Osteocyte (in vitro differentiated cells): ENCODE data around the gene NPAS4. TPM values are rescaled to one million over a fixed set of nuclear protein-coding genes. Genes with fewer than 3 reads are reported as not detected.

Experiments used
- DNase-seq: peaks from one replicate; pipeline ENCODE4 v3.0.0; 2021; ENCODE audit warnings: mixed read lengths; ENCODE audit not compliant: unreplicated experiment; ENCODE audit errors: extremely low spot score
- H3K27ac Mint-ChIP-seq: one replicate; pipeline ENCODE4 v1.8.0; 2021; ENCODE audit warnings: mild to moderate bottlenecking, mixed read lengths; ENCODE audit not compliant: unreplicated experiment
- H3K27me3 Mint-ChIP-seq: one replicate; pipeline ENCODE4 v1.8.0; 2021; ENCODE audit warnings: mixed read lengths; ENCODE audit not compliant: unreplicated experiment
- H3K36me3 Mint-ChIP-seq: one replicate; pipeline ENCODE4 v1.8.0; 2021; ENCODE audit warnings: mixed read lengths; ENCODE audit not compliant: unreplicated experiment
- H3K4me1 Mint-ChIP-seq: one replicate; pipeline ENCODE4 v1.8.0; 2021; ENCODE audit warnings: mixed read lengths; ENCODE audit not compliant: unreplicated experiment
- H3K4me3 Mint-ChIP-seq: one replicate; pipeline ENCODE4 v1.8.0; 2021; ENCODE audit warnings: mild to moderate bottlenecking, moderate library complexity, mixed read lengths; ENCODE audit not compliant: unreplicated experiment
- H3K9me3 Mint-ChIP-seq: one replicate; pipeline ENCODE4 v1.8.0; 2021; ENCODE audit warnings: mixed read lengths; ENCODE audit not compliant: unreplicated experiment
- CTCF ChIP-seq: fragments of 200-600 bp; sonication (generic); IDR thresholded peaks from 2 replicates; pipeline ENCODE4 v1.5.0; 2021; ENCODE audit warnings: antibody characterized with exemption, mild to moderate bottlenecking, moderate library complexity
- total RNA-seq: library from RNA; stranded (reverse); gene quantifications from 2 replicates; pipeline ENCODE4 v1.2.1, GENCODE V29; 2021

NPAS4 gene
- total RNA-seq, 1 donor from 2014 or later, result 0.11 TPM

- peak overlapping the region; percentile 78 for H3K4me3 Mint-ChIP-seq
- no peaks in the 10 kb centered on the region for H3K36me3 Mint-ChIP-seq
- TF ChIP-seq CTCF, result peak; percentile 100
- no peak overlapping the region for H3K27ac Mint-ChIP-seq
- peaks cover 19% of the 10 kb centered on the region for H3K27me3 Mint-ChIP-seq
- no peaks in the 10 kb centered on the region for H3K9me3 Mint-ChIP-seq
- peaks cover 8% of the 10 kb centered on the region for H3K4me1 Mint-ChIP-seq
- peak; percentile 97 for DNase-seq
Observed at GRCh38 chr11:66408488-66409214, 12.2 kb upstream of the NPAS4 start.

GRCh38 chr11:66409226-66409625 is 11.6 kb upstream of the NPAS4 start:
- no peak for DNase-seq
- H3K36me3 Mint-ChIP-seq, result no peaks in the 10 kb centered on the region
- H3K4me3 Mint-ChIP-seq, result peak overlapping the region; percentile 14
- no peak overlapping the region for H3K27ac Mint-ChIP-seq
- H3K4me1 Mint-ChIP-seq, result peaks cover 8% of the 10 kb centered on the region
- H3K9me3 Mint-ChIP-seq, result no peaks in the 10 kb centered on the region
- TF ChIP-seq CTCF, result no peak
- H3K27me3 Mint-ChIP-seq, result peaks cover 19% of the 10 kb centered on the region

- TF ChIP-seq CTCF, result no peak
- peaks cover 8% of the 10 kb centered on the region for H3K4me1 Mint-ChIP-seq
- no peak overlapping the region for H3K4me3 Mint-ChIP-seq
- no peaks in the 10 kb centered on the region for H3K36me3 Mint-ChIP-seq
- peaks cover 10% of the 10 kb centered on the region for H3K27me3 Mint-ChIP-seq
- H3K9me3 Mint-ChIP-seq, result no peaks in the 10 kb centered on the region
- no peak overlapping the region for H3K27ac Mint-ChIP-seq
- no peak for DNase-seq
Observed at GRCh38 chr11:66410191-66410590, 10.6 kb upstream of the NPAS4 start.

DNA sequence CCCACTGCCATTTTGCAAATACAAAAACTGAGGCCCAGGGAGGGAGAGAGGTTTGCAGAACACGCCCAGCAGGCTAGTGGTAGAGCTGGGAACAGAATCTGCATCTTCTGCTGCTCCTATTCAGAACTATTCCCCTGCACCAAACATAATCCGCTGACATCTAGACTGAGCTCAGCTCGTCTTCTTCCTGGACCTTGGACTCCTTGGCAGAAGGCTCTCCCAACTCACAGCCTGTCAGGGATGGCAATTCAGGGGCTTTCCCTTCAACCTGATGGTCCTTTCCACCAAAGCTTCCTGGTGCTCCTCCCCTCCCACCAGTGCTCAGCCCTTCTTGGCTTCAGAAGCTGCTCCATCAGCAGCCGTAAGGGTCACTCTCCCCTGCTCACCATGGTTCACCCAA is 9.5 kb upstream of the NPAS4 start:
- no peak overlapping the region for H3K27ac Mint-ChIP-seq
- no peak for TF ChIP-seq CTCF

DNA sequence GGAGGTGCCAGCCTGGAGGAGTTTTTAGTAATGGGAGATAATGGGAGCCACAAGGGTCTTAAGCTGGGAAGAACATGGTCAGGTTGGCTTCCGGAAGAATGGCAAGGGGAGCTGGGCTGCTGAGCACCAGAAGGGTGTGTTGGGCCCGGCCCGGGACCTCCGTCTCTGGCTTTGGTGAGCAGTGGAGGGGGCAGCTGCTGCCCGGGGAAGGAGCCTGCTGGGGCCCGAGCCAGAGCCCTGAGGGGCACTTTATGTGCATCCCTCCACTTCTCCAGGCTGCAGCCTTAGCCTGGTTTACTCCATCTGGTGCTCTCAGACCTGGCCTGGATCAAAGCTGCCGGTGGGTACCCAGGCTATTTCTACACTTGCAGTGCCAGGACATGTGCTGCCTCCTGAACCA is 8.7 kb upstream of the NPAS4 start:
- no peak for DNase-seq
- Mint-ChIP-seq H3K27me3 (no peaks in the 10 kb centered on the region), H3K4me1 (peaks cover 8% of the 10 kb centered on the region), H3K9me3 (no peaks in the 10 kb centered on the region), H3K27ac (no peak overlapping the region), H3K36me3 (no peaks in the 10 kb centered on the region), H3K4me3 (no peak overlapping the region)
- TF ChIP-seq CTCF, result no peak

More for the DNA sequence above, 9.5 kb upstream of the NPAS4 start:
- no peak for DNase-seq
- Mint-ChIP-seq H3K4me3 (no peak overlapping the region), H3K4me1 (peaks cover 8% of the 10 kb centered on the region), H3K27me3 (peaks cover 3% of the 10 kb centered on the region), H3K36me3 (no peaks in the 10 kb centered on the region), H3K9me3 (no peaks in the 10 kb centered on the region)
